ENCODE measurements around the gene ABCC4.

The ABCC4 gene

GRCh38 chr13:95154413-95154886 lies 146.8 kb downstream of the ABCC4 start:
- Histone ChIP-seq H3K4me3 (ENCODE audit: low read depth, low read length) (no peak overlapping the region), H3K4me1 (no peaks in the 10 kb centered on the region), H3K36me3 (no peaks in the 10 kb centered on the region; the same call in 1 of the 2 replicates), H3K27me3 (no peaks in the 10 kb centered on the region), H3K9me3 (no peaks in the 10 kb centered on the region)
- DNase-seq = no peak
- TF ChIP-seq, protein P1, sequence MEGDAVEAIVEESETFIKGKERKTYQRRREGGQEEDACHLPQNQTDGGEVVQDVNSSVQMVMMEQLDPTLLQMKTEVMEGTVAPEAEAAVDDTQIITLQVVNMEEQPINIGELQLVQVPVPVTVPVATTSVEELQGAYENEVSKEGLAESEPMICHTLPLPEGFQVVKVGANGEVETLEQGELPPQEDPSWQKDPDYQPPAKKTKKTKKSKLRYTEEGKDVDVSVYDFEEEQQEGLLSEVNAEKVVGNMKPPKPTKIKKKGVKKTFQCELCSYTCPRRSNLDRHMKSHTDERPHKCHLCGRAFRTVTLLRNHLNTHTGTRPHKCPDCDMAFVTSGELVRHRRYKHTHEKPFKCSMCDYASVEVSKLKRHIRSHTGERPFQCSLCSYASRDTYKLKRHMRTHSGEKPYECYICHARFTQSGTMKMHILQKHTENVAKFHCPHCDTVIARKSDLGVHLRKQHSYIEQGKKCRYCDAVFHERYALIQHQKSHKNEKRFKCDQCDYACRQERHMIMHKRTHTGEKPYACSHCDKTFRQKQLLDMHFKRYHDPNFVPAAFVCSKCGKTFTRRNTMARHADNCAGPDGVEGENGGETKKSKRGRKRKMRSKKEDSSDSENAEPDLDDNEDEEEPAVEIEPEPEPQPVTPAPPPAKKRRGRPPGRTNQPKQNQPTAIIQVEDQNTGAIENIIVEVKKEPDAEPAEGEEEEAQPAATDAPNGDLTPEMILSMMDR (IDR thresholded peaks at IDR 0.05; ENCODE audit: low read depth, low read length) = no peak

GRCh38 chr13:95153647-95154412 lies 147.4 kb downstream of the ABCC4 start:
- DNase-seq = no peak
- Histone ChIP-seq H3K27me3 (no peaks in the 10 kb centered on the region), H3K36me3 (no peaks in the 10 kb centered on the region; the same call in 1 of the 2 replicates), H3K9me3 (no peaks in the 10 kb centered on the region; the same call in 1 of the 2 replicates), H3K4me1 (no peaks in the 10 kb centered on the region), H3K4me3 (ENCODE audit: low read depth, low read length) (no peak overlapping the region)
- TF ChIP-seq, protein P1 (IDR thresholded peaks at IDR 0.05; ENCODE audit: low read depth, low read length) = no peak

GRCh38 chr13:95151942-95152587 lies 149.2 kb downstream of the ABCC4 start:
- no peaks in the 10 kb centered on the region for H3K4me1 ChIP-seq
- no peak overlapping the region for H3K4me3 ChIP-seq (ENCODE audit: low read depth, low read length)
- DNase-seq = no peak
- no peaks in the 10 kb centered on the region; the same call in 1 of the 2 replicates for H3K36me3 ChIP-seq
- H3K27me3 ChIP-seq = no peaks in the 10 kb centered on the region
- TF ChIP-seq, protein P1 (IDR thresholded peaks at IDR 0.05; ENCODE audit: low read depth, low read length) = no peak
- H3K9me3 ChIP-seq = no peaks in the 10 kb centered on the region; the same call in 1 of the 2 replicates

DNA sequence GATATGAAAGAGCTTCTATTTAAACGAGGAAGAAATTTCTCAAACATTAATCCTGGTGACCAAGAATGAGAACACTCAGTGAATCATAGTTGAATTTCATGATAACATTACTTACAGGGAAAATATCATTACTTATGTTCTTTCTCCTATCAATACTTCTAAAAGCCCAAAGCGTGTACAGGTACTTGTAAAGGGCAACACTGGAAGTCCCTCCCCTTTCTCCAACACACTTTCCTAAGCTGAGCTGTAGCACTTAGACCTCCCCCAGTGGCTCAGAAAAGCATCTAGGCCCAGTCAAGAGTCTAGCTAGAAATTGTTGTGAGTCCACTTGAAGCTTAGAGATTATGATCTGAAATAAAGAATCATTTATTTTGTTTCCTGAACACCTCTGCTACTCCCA lies 150.7 kb downstream of the ABCC4 start:
- Histone ChIP-seq H3K4me1 (no peaks in the 10 kb centered on the region), H3K9me3 (no peaks in the 10 kb centered on the region; the same call in 1 of the 2 replicates), H3K4me3 (ENCODE audit: low read depth, low read length) (no peak overlapping the region), H3K27me3 (no peaks in the 10 kb centered on the region), H3K36me3 (no peaks in the 10 kb centered on the region; the same call in 1 of the 2 replicates)
- no peak for DNase-seq
- TF ChIP-seq, protein P1 (IDR thresholded peaks at IDR 0.05; ENCODE audit: low read depth, low read length) = no peak

- TF ChIP-seq, protein P1 (IDR thresholded peaks at IDR 0.05; ENCODE audit: low read depth, low read length) = no peak
- no peaks in the 10 kb centered on the region for H3K36me3 ChIP-seq
- H3K4me1 ChIP-seq = no peaks in the 10 kb centered on the region
- H3K9me3 ChIP-seq = no peaks in the 10 kb centered on the region; the same call in 1 of the 2 replicates
- no peak overlapping the region for H3K4me3 ChIP-seq (ENCODE audit: low read depth, low read length)
- no peak for DNase-seq
- H3K27me3 ChIP-seq = no peaks in the 10 kb centered on the region
Observed at GRCh38 chr13:95146486-95146885, 154.8 kb downstream of the ABCC4 start.

All from BE2C (cell line).